HG02840 (cell line): ENCODE measurements around the gene C1QTNF1.

Experiments used
- ATAC-seq: cut with Tn5 transposase; IDR thresholded peaks from one replicate; pipeline ENCODE4 v1.9.1; 2021; ENCODE audit warnings: mild to moderate bottlenecking, moderate library complexity, moderate number of reproducible peaks; ENCODE audit not compliant: unreplicated experiment, low FRiP score

The C1QTNF1 gene

DNA sequence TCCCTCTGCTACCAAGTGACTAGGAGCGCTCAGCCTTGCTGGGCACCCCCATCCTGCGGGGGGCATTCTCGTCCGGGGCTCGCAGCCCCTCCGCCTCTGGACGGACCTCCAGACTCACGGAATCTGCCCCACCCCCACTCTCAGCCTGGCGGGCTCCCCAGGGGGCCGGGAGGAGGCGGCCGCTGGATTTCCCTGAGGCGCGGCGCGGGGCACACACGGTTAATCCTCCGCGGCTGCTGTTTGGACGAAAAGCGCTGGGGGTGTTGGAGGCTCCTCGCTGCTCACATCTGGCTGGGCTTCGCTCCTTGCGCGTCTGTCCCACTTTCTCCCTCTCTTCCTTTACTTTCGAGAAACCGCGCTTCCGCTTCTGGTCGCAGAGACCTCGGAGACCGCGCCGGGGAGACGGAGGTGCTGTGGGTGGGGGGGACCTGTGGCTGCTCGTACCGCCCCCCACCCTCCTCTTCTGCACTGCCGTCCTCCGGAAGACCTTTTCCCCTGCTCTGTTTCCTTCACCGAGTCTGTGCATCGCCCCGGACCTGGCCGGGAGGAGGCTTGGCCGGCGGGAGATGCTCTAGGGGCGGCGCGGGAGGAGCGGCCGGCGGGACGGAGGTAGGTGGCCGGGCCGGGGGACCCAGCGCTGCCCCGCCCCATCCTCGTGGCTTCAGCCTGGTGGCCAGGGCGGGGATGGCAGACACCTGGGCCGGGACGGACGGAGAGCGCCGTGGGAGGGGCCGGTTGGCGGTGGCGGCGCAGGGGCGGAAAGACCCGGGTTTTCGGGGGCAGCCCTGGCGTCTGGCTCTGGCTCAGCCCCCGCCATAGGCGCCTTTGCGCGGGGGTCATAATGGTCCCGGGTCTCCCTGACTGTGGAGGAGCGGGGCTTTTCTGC is at the start of gene C1QTNF1:
TSS of gene C1QTNF1 (plus strand) at position 284 of the 886 bp plus-strand sequence. CDS start 19,800 bp downstream, outside the sequence.
- no peak for ATAC-seq

DNA sequence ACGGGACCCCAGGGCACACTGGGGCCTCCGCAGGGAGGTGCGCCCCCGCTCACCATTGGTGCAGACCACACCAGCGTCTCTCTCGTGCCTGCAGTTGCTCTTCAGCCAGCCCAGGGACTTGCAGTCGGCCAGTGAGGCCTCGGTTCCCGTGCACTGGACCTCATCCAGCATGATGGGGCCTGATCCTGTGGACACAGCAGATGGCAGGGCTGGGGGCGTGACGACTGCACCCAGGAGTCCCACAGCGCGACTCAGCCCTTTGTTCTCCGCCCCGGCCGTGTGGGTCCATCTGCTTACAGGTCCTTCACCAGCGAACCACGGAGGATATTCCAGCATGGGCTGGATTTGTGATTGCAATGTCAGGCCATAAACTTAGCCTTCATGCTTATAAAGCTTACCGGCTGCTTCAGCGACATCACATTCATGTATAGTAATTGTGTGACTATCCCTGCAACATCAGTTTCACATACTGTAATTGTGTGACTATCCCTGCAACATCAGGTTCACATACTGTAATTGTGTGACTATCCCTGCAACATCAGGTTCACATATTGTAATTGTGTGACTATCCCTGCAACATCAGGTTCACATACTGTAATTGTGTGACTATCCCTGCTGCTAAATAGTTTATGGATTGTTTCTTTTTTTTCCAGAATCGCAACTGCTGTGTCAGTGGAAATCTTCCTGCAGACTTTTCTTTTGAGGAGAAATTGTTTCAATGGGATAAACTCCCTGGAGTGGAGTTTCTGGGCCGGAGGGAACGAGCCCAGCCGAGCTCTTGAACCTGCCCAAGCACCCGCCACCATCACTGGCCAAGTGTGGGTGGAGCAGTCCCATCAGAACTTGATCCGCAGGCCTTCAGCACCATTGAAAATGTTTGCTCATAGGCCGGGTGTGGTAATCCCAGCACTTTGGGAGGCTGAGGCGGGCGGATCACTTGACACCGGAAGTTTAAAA is 49.1 kb upstream of the C1QTNF1 start:
- no peak for ATAC-seq

GRCh38 chr17:78976907-78977680 is 46.9 kb upstream of the C1QTNF1 start:
- ATAC-seq, result no peak

GRCh38 chr17:78977681-78977943 is 46.4 kb upstream of the C1QTNF1 start:
- no peak for ATAC-seq

DNA sequence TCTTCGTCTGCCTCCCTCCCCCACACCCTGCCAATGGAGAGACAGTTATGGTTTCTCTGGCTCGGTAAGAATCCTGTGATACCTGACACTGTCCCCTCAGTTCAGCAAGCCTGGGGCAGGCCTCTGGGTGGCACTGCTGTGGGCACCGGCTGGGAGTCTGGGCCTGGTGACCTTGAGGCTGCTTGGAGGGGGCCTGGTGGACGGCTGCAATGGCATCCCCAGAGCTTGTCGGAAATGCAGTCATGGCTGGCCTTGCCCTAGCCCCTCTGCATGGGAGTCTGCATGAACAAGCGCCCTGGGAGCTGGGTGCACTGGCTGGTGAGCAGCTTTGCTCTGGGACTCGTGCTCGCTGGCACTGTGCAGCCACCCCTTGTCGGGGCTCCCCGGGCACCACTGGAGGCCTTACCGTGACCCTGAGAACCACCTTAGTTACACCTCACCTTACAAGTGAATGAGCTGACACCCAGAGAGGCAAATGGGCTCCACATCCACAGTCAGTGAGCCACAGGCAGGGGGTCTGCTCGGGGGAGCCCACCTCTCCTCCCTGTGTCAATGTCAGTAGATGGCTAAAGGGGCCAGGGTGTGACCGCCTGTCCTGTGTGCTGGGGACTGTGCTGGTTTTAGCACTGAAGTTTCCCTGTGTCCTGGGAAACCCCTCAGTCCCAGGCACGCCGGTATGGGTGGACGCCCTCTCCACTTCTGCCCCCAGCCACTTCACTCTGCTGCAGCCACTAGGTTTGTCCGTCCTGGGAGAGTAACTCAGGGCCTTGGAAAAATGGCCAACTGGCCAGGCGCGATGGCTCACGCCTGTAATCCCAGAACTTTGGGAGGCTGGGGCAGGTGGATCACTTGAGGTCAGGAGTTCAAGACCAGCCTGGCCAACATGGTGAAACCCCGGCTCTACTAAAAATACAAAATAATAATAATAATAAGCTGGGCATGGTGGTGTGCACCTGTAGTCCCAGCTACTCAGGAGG is 45.7 kb upstream of the C1QTNF1 start:
- ATAC-seq, result no peak

GRCh38 chr17:78979780-78980623 is 44.0 kb upstream of the C1QTNF1 start, which contains the start of gene LGALS3BP:
Gene LGALS3BP, minus strand, starts transcription at chr17:78979923. Its CDS starts 2,732 bp downstream, at chr17:78977191.
- no peak for ATAC-seq

GRCh38 chr17:78980624-78980972 is 43.4 kb upstream of the C1QTNF1 start:
- ATAC-seq, result no peak

DNA sequence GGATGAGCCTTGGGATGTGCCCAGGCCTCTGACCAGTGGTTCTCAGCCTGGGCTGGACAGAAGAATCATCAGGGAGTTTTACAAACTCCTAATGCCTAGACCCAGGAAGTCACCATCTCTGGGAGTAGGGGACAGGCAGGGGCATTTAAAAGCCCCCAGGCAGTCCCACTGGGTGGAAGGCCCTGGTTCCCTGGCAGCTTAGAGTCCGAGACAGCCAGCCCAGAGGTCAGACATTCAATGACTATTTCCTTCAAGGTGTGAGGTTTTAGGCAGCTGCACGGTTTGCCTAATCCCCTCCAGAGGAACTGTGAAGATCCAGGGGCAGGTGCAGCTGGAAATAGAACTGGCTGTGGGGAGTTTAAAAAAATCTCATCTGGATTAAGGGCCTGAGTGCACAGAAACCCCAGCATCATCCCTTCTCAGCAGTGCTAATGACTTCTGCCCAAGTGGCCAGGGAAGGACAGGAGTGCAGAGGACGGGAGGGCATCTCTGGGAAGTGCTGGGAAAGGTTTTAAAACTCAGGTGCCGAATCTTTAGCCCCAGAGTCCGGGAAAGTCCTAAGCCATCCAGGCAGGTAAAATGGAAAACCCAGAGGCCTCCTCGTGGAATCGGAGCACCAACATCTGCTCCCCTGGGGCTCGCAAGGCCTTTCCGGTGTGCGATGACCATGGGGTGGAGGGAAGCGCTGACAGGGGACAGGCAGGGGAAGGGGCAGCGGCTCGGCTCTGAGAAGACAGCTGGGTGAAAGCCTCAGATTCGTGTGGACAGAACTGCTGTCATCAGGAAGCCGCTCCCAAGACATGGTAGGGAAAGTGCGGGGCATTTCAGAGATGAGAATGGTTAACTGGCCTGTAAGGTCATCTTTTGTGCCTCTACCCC is 42.7 kb upstream of the C1QTNF1 start:
- no peak for ATAC-seq

DNA sequence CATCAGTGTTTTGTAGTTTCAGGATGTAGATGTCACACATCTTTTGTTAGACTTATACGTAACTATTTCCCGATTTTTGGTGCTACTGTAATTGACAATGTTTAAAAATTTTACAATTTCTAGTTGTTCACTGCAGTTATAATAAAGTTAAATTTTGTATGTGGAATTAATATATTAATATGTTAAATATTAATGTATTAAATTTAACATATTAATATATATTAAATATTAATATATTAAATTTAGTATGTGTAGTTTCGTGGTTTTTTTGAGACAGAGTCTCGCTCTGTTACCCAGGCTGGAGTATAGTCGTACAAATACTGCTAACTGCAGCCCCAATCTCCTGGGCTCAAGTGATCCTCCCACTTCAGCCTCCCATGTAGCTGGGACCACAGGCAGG is 38.6 kb upstream of the C1QTNF1 start:
- no peak for ATAC-seq

DNA sequence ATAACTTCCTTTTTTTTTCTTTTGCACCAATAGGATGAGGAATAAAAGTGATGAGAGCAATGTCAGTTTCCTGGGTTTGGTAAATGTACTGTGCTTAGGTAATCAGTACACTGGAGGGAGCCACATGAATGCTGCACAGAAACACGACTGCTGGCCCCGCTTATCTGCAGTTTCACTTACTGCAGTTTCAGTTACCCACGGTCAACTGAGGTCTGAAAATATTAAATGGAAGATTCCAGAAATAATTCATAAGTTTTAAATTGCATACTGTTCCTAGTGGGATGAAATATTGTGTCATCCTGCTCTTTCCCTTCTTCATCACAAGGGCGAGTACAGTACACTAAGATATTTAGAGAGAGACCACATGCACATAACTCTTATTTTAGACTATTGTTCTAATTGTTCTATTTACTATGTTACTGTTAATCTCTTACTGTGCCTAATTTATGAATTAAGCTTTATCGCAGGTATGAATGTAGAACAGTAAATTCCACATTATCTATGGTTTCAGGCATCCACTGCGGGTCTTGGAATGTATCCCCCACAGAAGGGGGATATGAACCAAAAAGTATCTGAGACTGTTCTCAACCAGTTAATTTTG is 37.8 kb upstream of the C1QTNF1 start:
- no peak for ATAC-seq

DNA sequence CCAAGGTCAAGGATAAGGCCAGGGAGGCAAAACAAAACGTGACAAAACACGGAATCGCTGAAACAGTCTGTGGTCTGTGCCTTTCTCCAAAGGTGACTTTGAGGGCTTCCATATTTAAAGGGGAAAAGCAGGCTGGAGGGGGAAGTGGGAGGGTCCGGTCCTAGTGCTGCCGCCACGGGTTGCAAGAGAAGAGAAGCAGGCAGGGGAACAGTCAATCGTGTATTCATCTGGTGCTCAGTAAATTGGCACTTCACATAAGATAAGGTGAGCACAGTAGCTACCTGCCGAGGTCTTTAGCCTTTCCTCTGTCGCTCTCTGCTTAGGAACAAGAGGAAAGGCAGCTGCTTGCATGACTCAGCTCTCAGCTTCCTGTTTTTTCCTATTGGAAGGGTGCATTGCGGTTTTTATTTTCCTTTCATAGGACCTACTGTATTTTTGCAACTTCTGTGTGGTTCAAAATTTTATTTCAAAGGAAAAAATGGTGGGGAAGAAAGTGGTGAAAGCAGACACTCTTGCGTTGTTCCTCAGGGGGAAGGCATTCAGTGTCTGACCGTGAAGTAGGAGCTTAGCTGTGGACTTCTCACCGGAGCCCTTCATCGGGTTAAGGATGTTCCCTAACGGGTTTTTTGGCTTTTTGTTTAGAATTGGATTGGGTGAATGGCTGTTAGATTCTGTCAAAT is 37.2 kb upstream of the C1QTNF1 start:
- ATAC-seq, result no peak

DNA sequence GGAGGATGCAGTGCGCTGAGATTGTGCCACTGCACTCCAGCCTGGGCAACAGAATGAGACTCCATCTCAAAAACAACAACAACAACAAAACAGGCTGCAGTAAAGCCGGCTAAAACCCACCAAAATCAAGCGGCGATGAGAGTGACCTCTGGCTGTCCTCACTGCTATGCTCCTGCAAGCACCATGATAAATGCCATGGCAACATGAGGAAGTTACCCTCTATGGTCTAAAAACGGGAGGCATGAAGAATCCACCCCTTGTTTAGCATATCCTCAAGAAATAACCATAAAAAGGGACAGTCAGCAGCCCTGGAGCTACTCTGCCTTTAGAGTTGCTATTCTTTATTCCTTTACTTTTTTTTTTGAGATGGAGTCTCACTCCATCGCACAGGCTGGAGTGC is 35.8 kb upstream of the C1QTNF1 start:
- no peak for ATAC-seq

DNA sequence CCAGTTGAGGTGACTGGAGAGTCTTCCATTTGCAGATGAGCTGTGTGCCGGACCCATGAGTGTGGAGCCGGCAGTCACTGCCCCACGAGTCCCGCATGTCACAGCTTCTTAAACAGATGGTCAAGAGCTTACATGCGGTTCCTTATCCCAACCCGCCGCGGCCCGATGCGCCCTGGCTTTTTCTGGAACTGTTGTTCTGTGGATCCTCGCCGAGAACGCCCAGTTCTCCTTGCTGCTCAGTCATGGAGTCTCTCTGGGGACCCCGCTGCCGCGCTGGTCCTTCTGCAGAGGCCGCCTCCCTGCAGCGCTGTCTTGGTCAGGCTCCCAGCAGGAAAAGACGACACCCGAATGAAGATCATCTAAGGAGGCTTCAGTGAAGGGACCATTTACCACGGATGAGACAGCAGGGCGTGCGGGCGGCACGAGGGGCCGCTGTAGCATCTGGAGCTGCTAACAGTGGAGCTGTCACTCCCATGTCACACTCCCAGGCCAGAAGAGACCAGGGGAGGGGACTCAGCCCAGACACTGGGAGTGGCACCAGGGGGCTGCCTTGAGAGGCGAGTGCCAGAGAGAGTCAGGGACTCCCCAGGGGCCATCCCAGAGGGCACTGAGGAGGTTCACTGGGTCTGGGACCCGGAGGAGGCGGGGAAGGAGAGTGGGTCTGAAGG is 33.5 kb upstream of the C1QTNF1 start:
- no peak for ATAC-seq

GRCh38 chr17:78991017-78991738 is 32.8 kb upstream of the C1QTNF1 start:
- ATAC-seq, result no peak

DNA sequence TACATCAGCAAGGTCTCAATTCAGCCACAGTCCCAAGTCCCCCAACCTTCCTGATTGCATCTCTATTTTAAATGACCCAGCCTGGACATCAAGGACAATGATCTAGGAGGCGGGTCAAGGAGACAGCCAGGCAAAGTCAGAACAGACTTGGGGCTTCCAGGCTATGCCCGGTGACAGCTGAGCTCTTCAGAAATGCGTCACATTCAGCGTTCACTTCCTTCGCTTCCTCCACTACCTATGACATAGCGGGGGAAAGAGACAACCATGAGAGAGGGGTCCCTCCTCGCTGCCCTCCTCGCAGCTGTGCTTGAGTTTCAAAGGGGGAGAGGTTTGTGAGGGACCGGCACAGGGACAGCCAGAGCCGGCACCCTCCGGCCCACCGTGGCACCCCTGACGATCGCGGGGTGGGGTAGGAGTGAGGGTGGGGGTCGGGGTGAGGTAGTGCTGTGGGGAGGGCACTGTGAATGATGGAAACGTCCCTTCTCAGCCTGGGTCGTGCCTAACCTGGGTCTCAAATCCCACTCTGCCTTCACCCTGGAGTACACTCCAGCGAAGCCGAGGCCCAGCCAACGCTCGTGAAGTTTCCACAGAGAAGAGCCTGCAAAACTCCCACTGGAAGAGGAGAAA is 31.9 kb upstream of the C1QTNF1 start:
- no peak for ATAC-seq
